ENCODE measurements around the gene RAI14. TPM values are rescaled to one million over a fixed set of nuclear protein-coding genes. Genes with fewer than 3 reads are reported as not detected.

RAI14 gene
- polyA plus RNA-seq, 3 donors = 5.1 to 12.8 (median 9.6) TPM

GRCh38 chr5:34630596-34630995, 25.5 kb upstream of the RAI14 start:
- 88 to 97% (median 91%) methylated on average over 4 of the region's 4 CpGs for WGBS, 3 donors
- no peak overlapping the region for H3K27ac ChIP-seq (ENCODE audit: low read depth, low read length)

GRCh38 chr5:34632807-34633422, 23.2 kb upstream of the RAI14 start:
- no peak overlapping the region for H3K27ac ChIP-seq (ENCODE audit: low read depth, low read length)
- WGBS, 3 donors = 56 to 74% (median 68%) methylated on average over 8 of the region's 8 CpGs

- H3K27ac ChIP-seq (ENCODE audit: low read depth, low read length) = no peak overlapping the region
- 91 to 92% (median 92%) methylated on average over 3 of the region's 3 CpGs for WGBS, 3 donors
Observed at GRCh38 chr5:34639852-34640626, 16.1 kb upstream of the RAI14 start.

- 60 to 77% (median 76%) methylated on average over 5 of the region's 5 CpGs for WGBS, 3 donors
- H3K27ac ChIP-seq (ENCODE audit: low read depth, low read length) = no peak overlapping the region
Observed at GRCh38 chr5:34648039-34648839, 7.9 kb upstream of the RAI14 start.

DNA sequence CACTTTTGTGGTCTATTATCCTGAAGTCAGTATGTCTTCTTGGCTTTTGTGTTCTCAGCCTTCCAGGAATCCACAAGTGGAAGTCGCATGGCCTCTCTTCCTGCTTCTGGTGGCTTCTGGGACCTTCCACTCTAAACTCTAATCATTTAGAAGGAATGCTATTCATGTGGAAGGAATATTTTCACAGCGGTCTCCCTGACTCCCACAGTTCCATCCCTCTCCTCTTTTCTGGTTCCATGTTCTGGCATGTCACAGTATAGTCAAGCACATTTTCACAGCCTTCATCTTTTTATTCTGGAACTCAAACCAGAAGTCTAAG, 7.3 kb upstream of the RAI14 start:
- H3K27ac ChIP-seq (ENCODE audit: low read depth, low read length) = no peak overlapping the region
- WGBS, 3 donors = 76 to 90% (median 80%) methylated on average over 2 of the region's 2 CpGs

- no peak overlapping the region for H3K27ac ChIP-seq (ENCODE audit: low read depth, low read length)
- WGBS, 3 donors = 61 to 69% (median 62%) methylated on average over 2 of the region's 2 CpGs
Observed at GRCh38 chr5:34651791-34652190, 4.3 kb upstream of the RAI14 start.

DNA sequence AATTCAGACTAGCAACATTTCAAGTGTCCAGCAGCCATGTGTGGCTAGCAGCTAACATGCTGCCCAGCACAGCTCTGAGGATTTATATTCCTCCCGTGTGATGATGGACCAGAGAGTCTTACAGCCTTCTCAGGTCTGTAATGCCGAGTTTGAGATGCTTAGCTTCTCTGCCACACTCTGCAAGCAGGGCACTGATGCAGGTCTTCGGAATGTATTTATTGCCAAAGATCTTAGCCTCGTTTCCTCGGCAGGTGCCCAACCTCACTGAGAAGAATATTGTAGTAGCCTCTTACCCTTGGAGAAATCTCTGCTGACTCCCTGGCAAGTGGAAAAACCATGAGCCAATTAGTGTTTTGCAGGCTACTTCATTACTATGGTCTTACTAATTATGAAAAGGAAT, 3.7 kb upstream of the RAI14 start:
- no peak overlapping the region for H3K27ac ChIP-seq (ENCODE audit: low read depth, low read length)
- WGBS, 3 donors = 71 to 77% (median 75%) methylated on average over 5 of the region's 5 CpGs

- H3K27ac ChIP-seq (ENCODE audit: low read depth, low read length) = no peak overlapping the region
Observed at GRCh38 chr5:34652914-34653313, 3.2 kb upstream of the RAI14 start.

- H3K27ac ChIP-seq (ENCODE audit: low read depth, low read length) = no peak overlapping the region
Observed at GRCh38 chr5:34653708-34654107, 2.4 kb upstream of the RAI14 start.

GRCh38 chr5:34655354-34655991, 655 bp upstream of the RAI14 start:
- peak overlapping the region; percentile 45 for H3K27ac ChIP-seq (ENCODE audit: low read depth, low read length)
- WGBS, 3 donors = 0 to 1% (median 0%) methylated on average over 16 of the region's 16 CpGs

GRCh38 chr5:34656700-34657273, 659 bp downstream of the RAI14 start:
- H3K27ac ChIP-seq (ENCODE audit: low read depth, low read length) = no peak overlapping the region
- 0 to 2% (median 0%) methylated on average over 35 to 53 of the region's 53 CpGs for WGBS, 3 donors

GRCh38 chr5:34657274-34657921, 1.3 kb downstream of the RAI14 start:
- 3 to 8% (median 6%) methylated on average over 28 of the region's 28 CpGs for WGBS, 3 donors
- H3K27ac ChIP-seq (ENCODE audit: low read depth, low read length) = no peak overlapping the region

GRCh38 chr5:34657988-34658387, 1.9 kb downstream of the RAI14 start:
- WGBS, 3 donors = 59 to 69% (median 61%) methylated on average over 4 of the region's 4 CpGs
- no peak overlapping the region for H3K27ac ChIP-seq (ENCODE audit: low read depth, low read length)

DNA sequence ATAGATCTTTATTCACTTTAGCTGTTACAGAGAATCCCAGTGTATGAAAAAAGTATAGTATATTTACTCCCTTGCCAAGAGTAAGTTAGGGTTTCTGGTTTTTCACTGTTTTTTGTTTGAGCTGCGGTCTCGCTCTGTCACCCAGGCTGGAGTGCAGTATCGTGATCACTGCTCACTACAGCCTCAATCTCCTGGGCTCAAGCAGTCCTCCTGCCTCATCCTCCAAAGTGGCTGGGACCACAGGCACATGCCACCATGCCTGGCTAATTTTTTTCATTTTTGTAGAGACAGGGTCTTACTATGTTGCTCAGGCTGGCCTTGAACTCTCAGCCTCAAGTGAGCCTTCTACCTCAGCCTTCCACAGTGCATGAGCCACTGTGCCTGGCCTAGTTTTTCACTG, 3.0 kb downstream of the RAI14 start:
- no peak overlapping the region for H3K27ac ChIP-seq (ENCODE audit: low read depth, low read length)
- 94 to 100% (median 98%) methylated on average over 3 of the region's 3 CpGs for WGBS, 3 donors

DNA sequence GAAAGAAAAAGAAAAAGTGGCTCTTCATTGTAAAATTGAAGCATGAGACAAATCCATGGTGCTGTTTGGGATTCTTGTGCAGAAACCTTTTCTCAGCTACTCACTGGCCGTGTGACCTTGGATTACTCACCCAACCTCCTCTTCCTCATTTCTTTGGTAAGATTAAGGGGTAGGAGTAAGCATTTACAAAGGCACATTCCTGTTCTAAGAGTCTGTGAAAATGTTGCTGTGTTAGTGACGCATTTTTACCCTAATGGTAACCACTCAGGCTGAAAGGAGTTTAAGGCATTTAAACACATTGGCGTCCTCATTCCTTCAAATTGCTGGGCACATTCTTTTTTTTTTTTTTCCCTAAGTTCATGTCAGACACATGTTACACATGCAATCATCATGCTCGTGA, 4.3 kb downstream of the RAI14 start:
- H3K27ac ChIP-seq (ENCODE audit: low read depth, low read length) = no peak overlapping the region
- 84 to 92% (median 86%) methylated on average over 4 of the region's 4 CpGs for WGBS, 3 donors

DNA sequence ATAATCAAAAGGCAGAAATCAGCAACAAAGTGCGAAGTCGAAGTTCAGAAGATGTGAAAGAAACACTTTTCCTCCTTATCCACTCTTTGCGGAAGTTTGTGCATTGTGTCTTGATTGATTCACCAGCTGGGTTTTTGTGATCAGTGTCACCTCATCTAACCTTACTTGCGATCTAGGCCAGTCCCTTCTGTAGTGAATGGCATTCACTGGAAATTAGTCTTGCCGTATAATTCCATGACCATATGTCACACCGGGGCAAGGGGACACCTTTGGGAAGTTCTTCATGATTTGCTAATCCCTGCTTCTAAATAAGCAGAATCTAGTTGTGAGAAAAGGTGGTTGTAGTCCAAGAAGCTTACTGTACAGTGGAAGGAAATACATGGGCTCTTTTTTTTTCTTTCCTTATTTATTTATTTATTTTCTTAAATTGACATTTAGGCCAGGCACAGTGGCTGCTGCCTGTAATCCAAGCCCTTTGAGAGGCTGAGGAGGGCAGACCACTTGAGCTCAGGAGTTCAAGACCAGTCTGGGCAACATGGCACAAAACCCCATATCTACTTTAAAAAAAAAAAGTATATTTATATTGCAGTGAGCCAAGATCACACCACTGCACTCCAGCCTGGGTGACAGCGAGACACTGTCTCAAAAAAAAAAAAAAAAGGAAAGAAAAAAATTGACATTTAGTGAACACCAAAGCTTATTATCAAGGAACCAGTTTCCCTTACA, 7.8 kb downstream of the RAI14 start:
- no peak overlapping the region for H3K27ac ChIP-seq (ENCODE audit: low read depth, low read length)
- WGBS, 3 donors = 83 to 95% (median 87%) methylated on average over 7 of the region's 7 CpGs

GRCh38 chr5:34666392-34667080, 10.4 kb downstream of the RAI14 start:
- H3K27ac ChIP-seq (ENCODE audit: low read depth, low read length) = no peak overlapping the region
- 81 to 97% (median 93%) methylated on average over 8 of the region's 8 CpGs for WGBS, 3 donors

Data from adipose tissue (tissue), 3 donors.